ENCODE data around the gene KARS1.

Gene KARS1

GRCh38 chr16:75622761-75623605 is 24.5 kb downstream of the KARS1 start, which contains the start of gene ADAT1:
Gene ADAT1, minus strand, starts transcription at chr16:75623281. Its CDS starts 2,482 bp downstream, at chr16:75620799.
- DNase-seq, result peak; percentile 99

DNA sequence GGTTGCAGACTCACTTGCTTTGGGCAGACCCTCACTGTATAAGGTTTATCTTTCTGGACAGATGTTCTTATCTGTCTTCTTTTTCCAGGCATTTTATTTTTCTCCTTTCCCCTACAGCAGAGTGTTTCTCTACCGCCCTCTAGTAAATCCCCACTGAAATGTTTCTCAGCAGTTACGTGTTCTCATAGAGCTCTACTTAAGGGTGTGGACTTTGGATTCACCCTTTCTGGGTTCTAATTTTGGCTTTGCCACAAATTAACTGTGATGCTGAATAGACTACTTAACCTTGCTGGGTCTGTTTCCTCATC is 26.3 kb downstream of the KARS1 start:
- no peak for DNase-seq

GRCh38 chr16:75620326-75621169 is 26.9 kb downstream of the KARS1 start:
- DNase-seq, result no peak

DNA sequence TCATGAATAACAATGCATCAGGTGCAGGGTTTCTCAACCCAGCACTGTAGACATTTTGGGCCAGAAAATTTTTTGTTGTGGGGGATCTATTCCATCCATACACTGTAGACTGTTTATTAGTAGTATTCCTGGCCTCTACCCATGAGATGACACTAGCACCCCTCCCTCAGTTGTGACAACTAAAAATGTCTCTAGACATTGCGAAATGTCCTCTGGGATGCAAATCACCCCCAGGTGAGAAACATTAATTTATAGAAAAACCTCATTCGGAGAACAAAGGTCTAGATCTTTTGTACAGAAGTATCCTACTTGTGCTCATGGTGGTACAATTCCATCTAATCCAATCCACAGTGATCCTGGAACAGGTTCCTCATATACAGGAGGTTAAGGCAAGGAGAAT is 28.7 kb downstream of the KARS1 start:
- DNase-seq, result no peak

GRCh38 chr16:75617121-75617520 is 30.3 kb downstream of the KARS1 start:
- DNase-seq, result no peak

DNA sequence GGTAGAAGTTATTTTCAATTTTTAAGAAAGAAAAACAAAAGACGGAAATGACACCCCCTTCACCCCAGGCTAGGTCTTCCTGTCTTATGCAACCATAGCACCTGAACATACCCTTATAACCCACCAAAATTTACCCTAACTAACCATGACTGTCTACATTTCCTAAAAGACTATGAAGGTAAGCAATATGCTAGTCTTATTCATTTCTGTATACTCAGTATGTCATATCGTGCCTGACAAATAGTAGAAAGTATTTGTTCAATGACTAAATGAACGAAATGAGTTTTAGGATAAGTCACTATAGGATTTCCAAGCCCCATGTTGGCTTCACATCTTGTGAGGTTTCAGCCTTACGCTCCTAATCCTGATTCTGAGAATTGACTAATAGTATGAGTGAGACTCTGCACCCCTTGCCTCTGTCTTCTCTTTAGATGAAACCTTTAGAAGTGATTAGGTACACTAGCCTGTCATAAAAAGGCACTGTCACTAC is 30.9 kb downstream of the KARS1 start:
- DNase-seq, result no peak

GRCh38 chr16:75615619-75616018 is 31.8 kb downstream of the KARS1 start:
- DNase-seq, result no peak

GRCh38 chr16:75614066-75614897 is 33.2 kb downstream of the KARS1 start:
- DNase-seq, result no peak

GRCh38 chr16:75606507-75606906 is 41.0 kb downstream of the KARS1 start:
- no peak for DNase-seq

DNA sequence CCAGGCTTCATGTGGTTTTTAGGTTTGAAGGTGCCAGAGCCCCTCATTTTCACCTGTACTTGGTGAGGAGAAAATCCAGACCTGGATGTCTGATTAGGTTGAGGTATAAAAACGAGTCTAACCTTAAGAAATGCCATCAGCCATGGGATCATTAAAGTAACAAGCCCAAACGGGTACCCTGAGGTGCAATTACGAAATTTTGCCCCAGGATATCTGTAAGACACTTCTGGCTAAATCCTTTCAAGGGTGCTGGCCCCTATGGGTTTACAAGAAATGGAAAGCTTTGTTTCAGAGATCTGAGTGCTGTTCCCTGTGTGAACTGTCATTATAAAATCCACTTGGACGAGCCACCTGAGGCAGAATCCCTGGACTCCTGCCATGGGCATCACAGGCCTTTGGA is 44.2 kb downstream of the KARS1 start:
- DNase-seq, result no peak

GRCh38 chr16:75599452-75600277 is 47.8 kb downstream of the KARS1 start:
- DNase-seq, result no peak

- DNase-seq, result no peak
Observed at GRCh38 chr16:75593825-75594820, 53.3 kb downstream of the KARS1 start.

DNA sequence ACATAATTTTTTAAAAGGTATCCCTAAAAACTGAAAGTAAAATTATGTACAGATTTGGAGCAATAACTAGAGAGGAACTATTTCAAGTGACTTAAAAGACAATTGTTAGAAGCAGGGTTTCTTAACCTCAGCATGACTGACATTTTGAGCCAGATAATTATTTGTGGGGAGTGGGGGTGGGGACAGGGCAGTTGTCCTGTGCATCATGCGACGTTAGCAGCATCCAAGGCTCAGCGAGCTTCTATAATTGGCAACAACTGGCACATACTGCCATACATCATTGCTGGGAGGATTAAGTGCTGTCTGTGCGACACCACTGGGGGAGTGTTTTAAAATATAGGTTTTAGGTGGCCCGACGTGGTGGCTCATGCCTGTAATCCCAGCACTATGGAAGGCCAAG is 54.2 kb downstream of the KARS1 start:
- no peak for DNase-seq

DNA sequence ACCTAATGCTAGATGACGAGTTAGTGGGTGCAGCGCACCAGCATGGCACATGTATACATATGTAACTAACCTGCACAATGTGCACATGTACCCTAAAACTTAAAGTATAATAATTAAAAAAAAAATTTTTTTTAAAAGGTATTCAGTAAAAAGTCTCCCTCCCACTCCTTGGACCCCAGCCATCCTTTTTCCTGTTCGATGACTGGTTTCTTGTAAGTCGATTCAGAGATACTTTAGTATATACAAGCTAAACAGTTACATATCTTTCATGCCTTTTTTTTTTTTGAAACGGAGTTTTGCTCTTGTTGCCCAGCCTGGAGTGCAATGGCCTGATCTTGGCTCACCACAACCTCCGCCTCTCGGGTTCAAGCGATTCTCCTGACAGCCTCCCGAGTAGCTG is 55.5 kb downstream of the KARS1 start:
- DNase-seq, result peak; percentile 66

DNA sequence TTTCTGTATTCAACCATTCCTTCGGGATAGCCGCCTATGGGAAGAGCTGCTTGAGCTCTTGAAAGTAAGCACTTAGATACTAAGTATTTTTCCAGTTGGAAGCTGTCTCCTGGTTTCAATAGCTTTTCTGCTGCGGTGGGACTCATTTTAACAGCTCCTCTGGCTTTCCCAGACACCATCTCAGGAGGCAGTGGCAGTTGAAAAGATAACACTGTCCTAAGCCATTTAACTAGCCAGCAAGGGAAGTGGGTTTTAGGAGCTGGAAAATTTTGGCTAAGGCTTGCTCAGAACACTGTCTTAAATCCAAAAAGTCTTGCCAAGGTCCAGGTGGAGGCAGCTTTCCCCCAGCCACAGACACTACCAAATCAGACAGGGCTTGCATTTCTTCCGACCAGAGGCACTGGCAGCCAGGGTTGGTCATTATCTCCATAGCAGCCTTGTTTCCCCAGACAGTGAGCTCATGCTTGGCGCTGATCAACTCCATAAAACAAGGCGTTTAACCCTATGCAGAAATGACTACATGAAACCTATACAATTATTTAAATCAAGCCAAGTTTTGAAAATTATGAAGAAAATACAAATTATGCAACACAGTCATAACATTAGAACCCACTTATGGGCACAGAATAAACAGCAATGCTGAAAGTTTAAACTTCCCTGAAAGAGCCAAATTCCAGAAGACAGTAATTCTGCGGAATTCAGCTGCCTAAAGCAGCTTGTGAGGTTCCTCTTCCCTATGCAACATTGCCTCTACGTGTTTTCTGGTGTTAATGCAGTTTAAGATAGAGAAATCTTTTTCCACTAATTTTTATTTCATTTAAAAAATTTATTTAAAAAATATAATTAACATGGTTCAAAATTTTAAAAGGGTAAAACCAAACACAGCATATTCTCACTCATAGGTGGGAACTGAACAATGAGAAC is 56.3 kb downstream of the KARS1 start:
- peak; percentile 95 for DNase-seq

DNA sequence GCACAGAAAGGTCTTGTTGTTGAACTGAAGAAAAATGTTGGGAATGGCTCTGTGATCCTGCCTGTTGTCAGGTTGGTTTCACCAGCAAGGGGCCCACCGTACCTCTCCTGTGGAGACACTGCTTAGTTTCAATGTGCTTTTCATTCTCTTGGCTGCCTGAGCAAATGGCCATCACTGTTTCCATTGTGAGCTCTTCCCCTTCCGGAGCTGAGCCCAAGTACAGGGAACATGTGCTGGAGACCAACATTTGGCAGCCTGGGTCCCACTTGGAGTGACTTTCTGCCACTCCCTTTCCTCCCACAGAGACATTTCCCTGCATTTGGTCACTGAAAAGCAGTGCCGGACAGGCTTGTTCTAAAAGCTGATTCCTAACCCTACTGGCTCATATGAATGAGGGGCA is 58.2 kb downstream of the KARS1 start:
- DNase-seq, result peak; percentile 83

DNA sequence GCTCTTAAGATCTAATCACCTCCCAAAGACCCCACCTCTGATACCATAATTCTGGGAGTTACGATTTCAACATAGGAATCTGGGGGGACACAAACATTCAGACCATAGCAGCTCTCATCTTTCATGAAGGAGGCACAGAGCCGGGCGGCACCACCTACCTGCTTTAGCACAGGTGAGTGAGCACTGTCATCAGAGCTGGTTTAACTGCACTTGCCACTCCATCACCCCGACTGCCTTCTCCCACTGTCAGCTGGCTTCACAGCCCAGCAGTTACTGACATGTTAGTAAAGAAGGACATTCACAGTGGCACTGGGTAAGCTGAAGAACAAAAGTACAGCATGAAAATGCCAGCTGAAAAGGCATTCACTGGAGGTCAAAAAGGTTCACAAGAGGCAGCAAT is 58.7 kb downstream of the KARS1 start:
- DNase-seq, result no peak

- no peak for DNase-seq
Observed at GRCh38 chr16:75584108-75584507, 63.4 kb downstream of the KARS1 start.

- DNase-seq, result no peak
Observed at GRCh38 chr16:75579281-75579834, 68.1 kb downstream of the KARS1 start.
